Measurements from ENCODE around the gene TUBGCP5. TPM values are rescaled to one million over a fixed set of nuclear protein-coding genes. Genes with fewer than 3 reads are reported as not detected.
"Not testable (repeated sequence)": the region's sequence is repeated elsewhere in the genome, so short reads cannot be mapped to it uniquely, and the experiment has no call there.

TUBGCP5 gene
- total RNA-seq: 10 to 100 TPM; 14.7 to 20.4 (median 17.5) TPM
- total RNA-seq (2013): 30.3 TPM

DNA sequence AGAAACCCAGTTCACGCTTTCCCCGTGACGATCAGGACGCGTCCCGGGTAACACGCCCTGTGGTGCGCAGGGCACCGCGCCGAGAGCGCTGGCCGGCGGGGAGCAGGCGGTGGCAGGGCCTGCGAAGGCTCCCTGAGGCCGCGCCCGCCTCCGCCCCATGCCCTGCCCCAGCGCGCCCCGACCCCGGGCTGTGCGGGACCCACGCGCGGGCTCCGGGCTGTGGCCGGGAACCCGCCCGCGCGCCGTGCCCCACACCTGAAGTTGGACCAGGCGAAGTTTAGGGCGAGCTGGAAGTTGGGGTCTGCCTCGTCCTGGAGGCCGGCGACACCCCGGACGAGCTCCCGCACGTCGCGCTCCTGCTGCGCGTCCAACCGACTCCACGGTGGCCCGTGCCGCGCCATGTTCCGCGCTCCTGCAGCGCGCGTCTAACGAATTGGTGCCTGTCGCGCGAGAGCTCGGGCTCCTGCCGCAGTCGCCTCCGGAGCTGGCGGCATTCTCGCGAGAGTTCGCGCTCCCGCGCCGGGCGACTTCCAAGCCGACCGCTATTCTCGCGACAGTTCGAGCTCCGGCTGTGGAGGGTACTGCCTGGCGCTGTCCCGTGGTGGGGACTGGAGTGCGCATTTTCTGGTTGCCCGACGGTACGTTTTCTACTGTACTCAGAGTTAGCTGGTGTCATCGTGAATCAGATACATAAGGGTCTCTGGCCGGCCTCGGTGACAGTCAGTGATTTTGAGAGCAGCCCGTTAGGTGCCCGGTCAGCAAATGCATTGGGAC lies at the start of gene TUBGCP5:
TUBGCP5 (minus strand) TSS at position 427 of the 774 bp plus-strand sequence; CDS start at position 401, 26 bp downstream.
- under 1% methylated on average over 92 of the region's 92 CpGs for WGBS (ENCODE audit: insufficient coverage)
- Mint-ChIP-seq H3K27me3 (ENCODE audit: low read depth in 2 of 2) (no peaks in the 10 kb centered on the region), H3K36me3 (no peaks in the 10 kb centered on the region)

DNA sequence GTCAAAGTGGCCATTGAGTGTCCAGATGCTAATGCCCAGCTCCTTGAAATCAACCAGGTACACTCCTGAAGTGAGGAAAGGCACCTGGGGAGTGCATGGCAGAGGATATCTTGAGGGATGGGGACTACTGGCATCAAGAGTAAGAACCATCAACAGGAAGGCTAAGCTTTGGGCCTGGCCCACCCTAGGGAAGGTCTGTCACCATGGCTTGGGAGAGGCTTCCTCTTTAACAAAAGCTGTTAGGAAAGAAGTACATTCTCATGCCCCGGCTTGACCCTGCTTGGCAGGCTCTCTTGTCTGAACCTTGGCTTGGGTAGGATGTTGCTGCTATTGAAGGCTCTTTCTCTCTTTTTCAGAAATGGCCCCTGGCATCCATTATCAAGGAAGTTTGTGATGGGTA lies 43.7 kb upstream of the TUBGCP5 start:
- Mint-ChIP-seq H3K27me3 (ENCODE audit: low read depth in 2 of 2) (peaks cover 0 to 10% of the 10 kb centered on the region in 2 donors), H3K9me3 (no peaks in the 10 kb centered on the region), H3K36me3 (no peaks in the 10 kb centered on the region), H3K4me3 (no peak overlapping the region), H3K27ac (no peak overlapping the region), H3K4me1 (no peaks in the 10 kb centered on the region)
- Histone ChIP-seq H3K27me3 (ENCODE audit: control insufficient read depth, insufficient read depth, low read length) (no peaks in the 10 kb centered on the region), H3K4me3 (ENCODE audit: low read length) (no peak overlapping the region), H3K36me3 (ENCODE audit: control insufficient read depth, insufficient read depth, low read length) (no peaks in the 10 kb centered on the region), H3K9me3 (ENCODE audit: control insufficient read depth, insufficient read depth, low read length) (no peaks in the 10 kb centered on the region), H3K4me1 (ENCODE audit: control insufficient read depth, insufficient read depth, low read length) (no peaks in the 10 kb centered on the region), H3K27ac (ENCODE audit: low read length) (no peak overlapping the region)
- DNase-seq (no peak), ATAC-seq (no peak)
- intact Hi-C loops (cut with micrococcal nuclease): no loop called here
- TF ChIP-seq, protein P1, sequence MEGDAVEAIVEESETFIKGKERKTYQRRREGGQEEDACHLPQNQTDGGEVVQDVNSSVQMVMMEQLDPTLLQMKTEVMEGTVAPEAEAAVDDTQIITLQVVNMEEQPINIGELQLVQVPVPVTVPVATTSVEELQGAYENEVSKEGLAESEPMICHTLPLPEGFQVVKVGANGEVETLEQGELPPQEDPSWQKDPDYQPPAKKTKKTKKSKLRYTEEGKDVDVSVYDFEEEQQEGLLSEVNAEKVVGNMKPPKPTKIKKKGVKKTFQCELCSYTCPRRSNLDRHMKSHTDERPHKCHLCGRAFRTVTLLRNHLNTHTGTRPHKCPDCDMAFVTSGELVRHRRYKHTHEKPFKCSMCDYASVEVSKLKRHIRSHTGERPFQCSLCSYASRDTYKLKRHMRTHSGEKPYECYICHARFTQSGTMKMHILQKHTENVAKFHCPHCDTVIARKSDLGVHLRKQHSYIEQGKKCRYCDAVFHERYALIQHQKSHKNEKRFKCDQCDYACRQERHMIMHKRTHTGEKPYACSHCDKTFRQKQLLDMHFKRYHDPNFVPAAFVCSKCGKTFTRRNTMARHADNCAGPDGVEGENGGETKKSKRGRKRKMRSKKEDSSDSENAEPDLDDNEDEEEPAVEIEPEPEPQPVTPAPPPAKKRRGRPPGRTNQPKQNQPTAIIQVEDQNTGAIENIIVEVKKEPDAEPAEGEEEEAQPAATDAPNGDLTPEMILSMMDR (IDR thresholded peaks at IDR 0.05): no peak
- 73% methylated on average over 1 of the region's 1 CpG for WGBS (ENCODE audit: insufficient coverage)

More for the DNA sequence above, at the start of gene TUBGCP5:
- Mint-ChIP-seq H3K4me1 (peaks cover 11 to 20% of the 10 kb centered on the region in 2 donors), H3K9me3 (no peaks in the 10 kb centered on the region), H3K27ac (peak within 1 kb of the TSS; percentile 76 to 78), H3K4me3 (peak within 1 kb of the TSS; percentile 99)
- H3K4me1 ChIP-seq (ENCODE audit: control insufficient read depth, insufficient read depth, low read length): peaks cover 11% of the 10 kb centered on the region
- H3K27ac ChIP-seq (ENCODE audit: low read length): peak within 1 kb of the TSS; percentile 23
- TF ChIP-seq, protein P1 (IDR thresholded peaks at IDR 0.05): peak; percentile 32
- no peaks in the 10 kb centered on the region for H3K9me3 ChIP-seq (ENCODE audit: control insufficient read depth, insufficient read depth, low read length)
- DNase-seq (peak; percentile 94 to 98), ATAC-seq (peak; percentile 95 to 99 (median 95))
- intact Hi-C loops (cut with micrococcal nuclease): no loop called here
- H3K36me3 ChIP-seq (ENCODE audit: control insufficient read depth, insufficient read depth, low read length): peaks cover 4% of the 10 kb centered on the region
- H3K27me3 ChIP-seq (ENCODE audit: control insufficient read depth, insufficient read depth, low read length): no peaks in the 10 kb centered on the region
- peak within 1 kb of the TSS; percentile 43 for H3K4me3 ChIP-seq (ENCODE audit: low read length)

DNA sequence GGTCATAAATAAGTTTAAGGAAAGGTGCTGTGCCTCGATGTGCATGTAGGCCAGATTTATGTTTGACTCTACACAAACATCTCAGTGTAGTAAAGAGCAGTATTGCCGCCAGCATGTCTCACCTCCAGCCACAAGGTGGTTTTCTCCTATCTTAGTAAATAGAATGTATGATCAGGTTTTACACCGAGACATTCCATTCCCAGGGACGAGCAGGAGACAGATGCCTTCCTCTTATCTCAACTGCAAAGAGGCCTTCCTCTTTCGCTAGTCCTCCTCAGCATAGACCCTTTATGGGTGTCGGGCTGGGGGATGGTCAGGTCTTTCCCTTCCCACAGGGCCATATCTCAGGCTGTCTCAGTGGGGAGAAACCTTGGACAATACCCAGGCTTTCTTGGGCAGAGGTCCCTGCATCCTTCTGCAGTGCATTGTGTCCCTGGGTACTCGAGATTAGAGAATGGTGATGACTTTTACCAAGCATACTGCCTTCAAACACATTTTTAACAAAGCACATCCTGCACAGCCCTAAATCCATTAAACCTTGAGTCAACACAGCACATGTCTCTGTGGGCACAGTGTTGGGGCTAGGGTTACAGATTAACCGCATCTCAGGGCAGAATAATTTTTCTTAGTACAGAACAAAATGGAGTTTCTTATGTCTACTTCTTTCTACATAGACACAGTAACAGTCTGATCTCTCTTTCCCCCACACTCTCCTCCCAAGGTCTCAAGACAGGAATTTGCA lies 42.8 kb upstream of the TUBGCP5 start:
- intact Hi-C loops (cut with micrococcal nuclease); H3K36me3 ChIP-seq (ENCODE audit: control insufficient read depth, insufficient read depth, low read length); H3K36me3 Mint-ChIP-seq; H3K4me1 ChIP-seq (ENCODE audit: control insufficient read depth, insufficient read depth, low read length); ATAC-seq; H3K27me3 ChIP-seq (ENCODE audit: control insufficient read depth, insufficient read depth, low read length); H3K27ac ChIP-seq (ENCODE audit: low read length); DNase-seq; H3K9me3 ChIP-seq (ENCODE audit: control insufficient read depth, insufficient read depth, low read length); H3K4me3 Mint-ChIP-seq; H3K4me1 Mint-ChIP-seq; H3K27ac Mint-ChIP-seq; H3K4me3 ChIP-seq (ENCODE audit: low read length); H3K9me3 Mint-ChIP-seq: not testable (repeated sequence)
- WGBS (ENCODE audit: insufficient coverage): 93% methylated on average over 5 of the region's 8 CpGs
- peaks cover 0 to 10% of the 10 kb centered on the region in 2 donors for H3K27me3 Mint-ChIP-seq (ENCODE audit: low read depth in 2 of 2)

DNA sequence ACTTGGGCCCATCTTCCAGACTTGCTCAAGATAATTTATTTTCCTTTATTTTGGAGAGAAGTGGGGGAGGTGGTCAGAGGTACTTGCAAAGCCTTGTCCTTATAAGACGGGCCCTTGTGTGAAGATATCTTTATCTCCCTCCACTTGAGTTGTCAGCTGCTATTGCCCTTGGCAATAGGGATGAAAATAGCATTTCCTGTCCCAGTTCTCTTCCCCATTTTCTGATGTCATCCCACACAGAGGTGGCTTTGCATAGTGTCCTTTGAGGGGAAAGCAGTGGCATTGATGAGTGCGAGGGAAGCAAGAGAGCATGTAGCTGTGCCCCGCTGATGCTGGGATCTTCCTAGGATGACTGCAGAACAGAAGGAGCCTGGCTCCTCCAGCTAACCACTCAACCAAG lies 41.9 kb upstream of the TUBGCP5 start:
- peaks cover 0 to 10% of the 10 kb centered on the region in 2 donors for H3K27me3 Mint-ChIP-seq (ENCODE audit: low read depth in 2 of 2)

More for the DNA sequence above, 41.9 kb upstream of the TUBGCP5 start:
- no peak overlapping the region for H3K4me3 ChIP-seq (ENCODE audit: low read length)
- Mint-ChIP-seq H3K9me3 (no peaks in the 10 kb centered on the region), H3K4me1 (no peaks in the 10 kb centered on the region), H3K36me3 (no peaks in the 10 kb centered on the region), H3K4me3 (no peak overlapping the region), H3K27ac (no peak overlapping the region)
- 82% methylated on average over 3 of the region's 3 CpGs for WGBS (ENCODE audit: insufficient coverage)
- H3K27ac ChIP-seq (ENCODE audit: low read length): no peak overlapping the region
- H3K27me3 ChIP-seq (ENCODE audit: control insufficient read depth, insufficient read depth, low read length): no peaks in the 10 kb centered on the region
- H3K4me1 ChIP-seq (ENCODE audit: control insufficient read depth, insufficient read depth, low read length): no peaks in the 10 kb centered on the region
- H3K9me3 ChIP-seq (ENCODE audit: control insufficient read depth, insufficient read depth, low read length): no peaks in the 10 kb centered on the region
- ATAC-seq (no peak), DNase-seq (no peak)
- no peaks in the 10 kb centered on the region for H3K36me3 ChIP-seq (ENCODE audit: control insufficient read depth, insufficient read depth, low read length)
- TF ChIP-seq, protein P1 (IDR thresholded peaks at IDR 0.05): no peak
- intact Hi-C loops (cut with micrococcal nuclease): no loop called here

All from natural killer cell (primary cell).